HG02623 (cell line): Measurements from ENCODE around the gene NR2F1.

ENCODE experiments used
- ATAC-seq: cut with Tn5 transposase; IDR thresholded peaks from one replicate; pipeline ENCODE4 v1.9.1; 2021; ENCODE audit warnings: moderate library complexity; ENCODE audit not compliant: unreplicated experiment

Gene NR2F1

DNA sequence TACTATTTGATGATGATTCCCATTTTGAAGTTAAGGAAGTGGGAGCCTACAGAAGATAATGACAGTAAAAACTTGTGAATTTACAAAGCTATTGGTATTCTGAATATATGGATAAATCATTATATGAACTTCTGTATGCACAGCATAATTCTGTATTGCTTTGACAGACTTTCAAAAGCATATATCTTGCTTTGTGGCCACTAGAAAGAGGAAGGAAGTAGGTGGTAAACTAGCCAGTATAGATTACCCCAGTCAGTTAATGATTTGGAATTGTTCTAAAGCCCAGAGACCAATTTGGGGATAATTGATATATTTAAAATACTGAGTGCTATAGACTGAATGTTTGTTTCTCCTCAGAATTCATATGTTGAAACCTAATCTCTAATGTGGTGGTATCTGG, 53.0 kb downstream of the NR2F1 start:
- peak; percentile 67 for ATAC-seq

DNA sequence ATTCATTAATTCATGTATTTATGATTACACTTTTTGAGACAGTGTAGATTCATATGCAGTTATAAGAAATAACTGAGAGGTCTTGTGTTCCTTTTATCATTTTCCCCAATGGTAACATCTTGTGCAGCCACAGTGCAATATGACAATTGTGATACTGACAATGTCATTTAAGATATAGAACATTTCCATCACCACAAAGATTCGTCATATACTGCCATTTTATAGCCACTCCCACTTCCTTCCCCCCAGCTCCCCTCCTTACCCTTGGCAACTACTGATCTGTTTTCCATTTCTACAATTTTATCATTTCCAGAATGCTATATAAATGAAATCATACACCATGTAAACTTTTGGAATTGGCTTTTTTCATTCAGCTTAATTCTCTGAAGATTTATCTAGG, 53.8 kb downstream of the NR2F1 start:
- ATAC-seq, result no peak

DNA sequence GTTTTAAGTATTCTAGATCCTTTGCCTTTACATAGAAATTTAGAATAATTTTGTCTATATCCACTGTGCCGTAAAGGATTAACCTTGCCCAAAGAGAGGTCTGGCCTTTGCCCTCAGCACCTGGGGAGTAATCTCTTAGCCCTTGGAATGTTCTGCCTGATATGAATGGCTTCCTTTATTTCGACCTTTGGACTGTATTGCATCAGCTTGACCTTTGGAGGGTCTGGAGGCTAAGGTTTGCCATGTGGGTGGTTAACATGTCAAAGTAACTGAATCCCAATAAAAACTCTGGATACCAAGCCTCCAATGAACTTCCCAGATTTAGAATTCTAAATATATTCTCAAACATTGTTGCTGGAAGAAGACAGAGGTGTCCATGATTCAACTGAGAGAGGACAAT, 54.7 kb downstream of the NR2F1 start:
- no peak for ATAC-seq

DNA sequence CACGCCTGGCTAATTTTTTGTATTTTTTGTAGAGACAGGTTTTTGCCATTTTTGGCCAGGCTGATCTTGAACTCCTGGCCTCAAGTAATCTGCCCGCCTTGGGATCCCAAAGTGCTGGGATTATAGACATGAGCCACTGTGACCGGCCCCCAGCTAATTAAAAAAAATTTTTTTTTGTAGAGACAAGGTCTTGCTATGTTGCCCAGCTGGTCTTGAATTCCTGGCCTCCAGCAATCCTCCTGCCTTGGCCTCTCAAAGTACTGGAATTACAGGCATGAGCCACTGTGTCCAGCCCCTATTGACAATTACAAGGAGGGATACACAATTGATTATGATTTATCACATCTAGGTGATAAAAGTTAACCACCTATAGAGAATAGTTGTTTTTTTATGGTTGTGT, 59.5 kb downstream of the NR2F1 start:
- ATAC-seq, result no peak
